Measurements from ENCODE around the gene CAPN10. TPM values are rescaled to one million over a fixed set of nuclear protein-coding genes. Genes with fewer than 3 reads are reported as not detected.

Gene CAPN10
- total RNA-seq, 4 donors from 2014 or later = 13.4 to 33.3 (median 14.5) TPM

GRCh38 chr2:240630771-240631547, 44.4 kb downstream of the CAPN10 start:
- TF ChIP-seq, protein P1, sequence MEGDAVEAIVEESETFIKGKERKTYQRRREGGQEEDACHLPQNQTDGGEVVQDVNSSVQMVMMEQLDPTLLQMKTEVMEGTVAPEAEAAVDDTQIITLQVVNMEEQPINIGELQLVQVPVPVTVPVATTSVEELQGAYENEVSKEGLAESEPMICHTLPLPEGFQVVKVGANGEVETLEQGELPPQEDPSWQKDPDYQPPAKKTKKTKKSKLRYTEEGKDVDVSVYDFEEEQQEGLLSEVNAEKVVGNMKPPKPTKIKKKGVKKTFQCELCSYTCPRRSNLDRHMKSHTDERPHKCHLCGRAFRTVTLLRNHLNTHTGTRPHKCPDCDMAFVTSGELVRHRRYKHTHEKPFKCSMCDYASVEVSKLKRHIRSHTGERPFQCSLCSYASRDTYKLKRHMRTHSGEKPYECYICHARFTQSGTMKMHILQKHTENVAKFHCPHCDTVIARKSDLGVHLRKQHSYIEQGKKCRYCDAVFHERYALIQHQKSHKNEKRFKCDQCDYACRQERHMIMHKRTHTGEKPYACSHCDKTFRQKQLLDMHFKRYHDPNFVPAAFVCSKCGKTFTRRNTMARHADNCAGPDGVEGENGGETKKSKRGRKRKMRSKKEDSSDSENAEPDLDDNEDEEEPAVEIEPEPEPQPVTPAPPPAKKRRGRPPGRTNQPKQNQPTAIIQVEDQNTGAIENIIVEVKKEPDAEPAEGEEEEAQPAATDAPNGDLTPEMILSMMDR (IDR thresholded peaks at IDR 0.05; ENCODE audit: low read depth) = no peak

DNA sequence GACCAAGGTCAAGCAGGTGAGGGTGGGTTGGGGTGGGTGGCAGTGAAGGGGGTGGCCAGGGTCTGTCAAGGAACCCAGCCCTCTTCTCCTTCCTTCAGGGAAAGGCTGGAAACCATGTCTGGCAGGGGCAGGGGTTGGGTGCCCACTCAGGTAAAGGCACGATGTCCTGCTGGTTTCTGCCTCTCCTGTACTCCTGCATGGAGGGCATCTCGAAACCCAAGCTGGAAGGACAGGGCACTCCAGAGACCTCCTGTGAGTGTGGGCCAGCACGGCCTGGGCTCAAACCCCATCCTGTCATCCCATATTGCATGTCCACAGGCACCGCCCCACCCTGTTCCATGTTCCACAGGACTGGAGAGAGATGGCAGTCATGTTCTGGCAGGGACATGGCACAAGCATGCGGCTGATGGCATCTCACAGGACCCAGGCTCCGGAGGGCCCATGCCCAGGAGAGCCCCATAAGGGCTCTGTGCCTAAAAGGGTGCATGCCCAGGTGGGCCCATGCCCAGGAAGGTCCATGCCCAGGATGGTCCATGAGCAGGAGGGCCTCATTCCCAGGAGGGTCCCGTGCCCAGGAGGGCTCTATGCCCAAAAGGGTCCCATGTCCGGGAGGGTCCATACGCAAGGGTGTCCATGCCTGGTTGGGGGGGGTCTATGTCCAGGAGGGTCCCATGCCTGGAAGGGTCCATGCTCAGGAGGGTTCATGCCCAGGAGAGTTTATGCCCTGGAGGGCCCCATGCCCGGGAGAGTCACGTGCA, 45.2 kb downstream of the CAPN10 start:
- TF ChIP-seq, protein P1 (IDR thresholded peaks at IDR 0.05; ENCODE audit: low read depth) = no peak

DNA sequence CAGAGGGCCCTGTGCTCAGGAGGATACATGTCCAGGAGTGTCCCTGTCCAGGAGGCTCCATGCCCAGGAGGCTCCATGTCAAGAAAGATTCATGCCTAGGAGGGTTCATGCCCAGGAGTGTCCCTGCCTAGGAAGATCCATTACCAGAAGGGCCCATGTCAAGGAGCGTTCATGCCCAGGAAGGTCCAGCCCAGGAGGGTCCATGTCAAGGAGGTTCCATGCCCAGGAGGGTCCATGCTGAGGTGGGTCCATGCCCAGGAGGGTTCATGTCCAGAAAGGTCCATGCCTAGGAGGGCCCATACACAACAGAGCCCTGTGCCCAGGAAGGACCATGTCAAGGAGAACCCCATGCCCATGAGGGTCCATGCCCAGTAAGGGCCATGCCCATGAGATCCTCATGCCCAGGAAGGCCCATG, 45.8 kb downstream of the CAPN10 start:
- TF ChIP-seq, protein P1 (IDR thresholded peaks at IDR 0.05; ENCODE audit: low read depth) = no peak

DNA sequence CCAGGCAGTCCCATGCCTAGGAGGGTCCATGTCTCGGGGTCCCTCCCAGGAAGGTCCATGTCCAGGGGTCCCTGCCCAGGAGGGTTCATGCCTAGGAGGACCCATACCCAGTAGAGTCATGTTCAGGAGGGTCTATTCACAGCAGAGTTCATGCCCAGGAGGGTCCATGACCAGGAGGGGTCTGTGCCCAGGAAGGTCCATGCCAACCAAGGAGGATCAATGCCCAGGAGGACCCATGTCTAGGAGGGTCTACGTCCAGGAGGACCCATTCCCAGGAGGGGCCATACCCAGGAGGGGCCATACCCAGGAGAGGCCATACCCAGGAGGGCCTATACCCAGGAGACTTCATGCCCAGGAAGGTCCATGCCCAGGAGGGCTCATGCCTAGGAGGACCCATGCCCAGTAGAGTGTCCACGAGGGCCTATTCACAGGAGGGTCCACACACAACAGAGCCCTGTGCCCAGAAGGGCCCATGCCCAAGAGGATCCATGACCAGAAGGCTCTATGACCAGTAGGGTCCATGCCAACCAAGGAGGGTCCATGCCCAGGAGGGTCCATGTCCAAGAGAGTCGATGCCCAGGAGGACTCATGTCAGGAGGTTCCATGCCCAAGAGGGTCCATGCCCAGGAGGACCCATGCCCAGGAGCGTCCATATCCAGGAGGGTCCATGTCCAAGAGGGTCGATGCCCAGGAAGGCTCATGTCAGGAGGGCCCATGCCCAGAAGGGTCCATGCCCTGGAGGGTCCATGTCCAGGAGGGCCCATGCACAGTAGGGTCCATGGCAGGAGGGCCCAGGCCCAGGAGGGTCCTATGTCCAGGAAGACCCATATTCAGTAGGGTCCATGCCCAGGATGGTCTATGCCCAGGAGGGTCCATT, 48.8 kb downstream of the CAPN10 start:
- TF ChIP-seq, protein P1 (IDR thresholded peaks at IDR 0.05; ENCODE audit: low read depth) = no peak

- TF ChIP-seq, protein P1 (IDR thresholded peaks at IDR 0.05; ENCODE audit: low read depth) = no peak
Observed at GRCh38 chr2:240635998-240636547, 49.5 kb downstream of the CAPN10 start.

DNA sequence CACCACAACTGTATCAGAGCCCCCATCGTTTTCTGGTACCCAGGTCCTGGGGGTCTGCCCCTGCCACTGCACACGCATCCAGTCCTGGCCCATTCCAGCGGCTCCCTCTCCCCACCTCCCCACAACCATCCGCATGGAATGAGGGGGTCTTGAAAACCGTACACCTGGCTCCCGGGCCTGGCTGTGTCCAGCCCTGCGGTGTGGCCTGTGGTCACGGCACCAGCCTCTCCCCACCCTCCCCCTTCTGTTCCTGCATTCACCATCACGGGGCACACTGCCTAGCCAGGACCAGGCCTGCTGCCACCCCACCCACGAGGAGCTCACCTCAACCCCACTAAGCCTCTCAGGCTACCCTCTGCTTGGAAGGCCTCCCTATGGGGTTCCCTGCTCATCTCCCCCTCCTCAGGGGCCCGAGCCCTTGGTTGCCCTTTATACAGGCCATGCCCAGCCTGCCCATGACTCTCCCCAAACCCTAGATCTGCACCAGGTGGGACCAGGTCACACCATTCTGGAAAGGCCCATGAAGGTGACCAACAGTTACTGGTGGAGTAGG, 50.1 kb downstream of the CAPN10 start:
- TF ChIP-seq, protein P1 (IDR thresholded peaks at IDR 0.05; ENCODE audit: low read depth) = no peak
